Gastroesophageal sphincter (tissue), 3 donors: Measurements from ENCODE around the gene TRIM63.

Experiments
- CTCF ChIP-seq, 4 experiments: fragments of 200-600 bp in 2 of 4; fragments of 450-650 bp in 2 of 4; sonication (generic) in 1 of 4; IDR thresholded peaks; one replicate each; pipeline ENCODE4 v1.5.1; 2017 to 2019; ENCODE audit warnings: antibody characterized with exemption in 4 of 4, mild to moderate bottlenecking in 2 of 4, moderate library complexity in 2 of 4
- POLR2A ChIP-seq, 2 donors: fragments of 450-650 bp; IDR thresholded peaks; one replicate each; pipeline ENCODE4 v1.6.1; 2017; ENCODE audit warnings: antibody characterized with exemption in 2 of 2, mild to moderate bottlenecking in 2 of 2, moderate library complexity in 1 of 2

- TF ChIP-seq POLR2A (IDR thresholded peaks at IDR 0.05) = no peak
- no peak for TF ChIP-seq CTCF (IDR thresholded peaks at IDR 0.05)
Observed at GRCh38 chr1:26114165-26114927, 46.9 kb upstream of the TRIM63 start.
